ENCODE measurements around the gene CLGN.
"Not testable (repeated sequence)": the region's sequence is repeated elsewhere in the genome, so short reads cannot be mapped to it uniquely, and the experiment has no call there.

CLGN gene

GRCh38 chr4:140427106-140427918 is at the start of gene CLGN:
Gene CLGN, minus strand, starts transcription at chr4:140427648. Its CDS starts 14,570 bp downstream, at chr4:140413078.
- in situ Hi-C loops (cut with HindIII; ENCODE audit: low sequenced_read_pairs): no loop called here

- in situ Hi-C loops (cut with HindIII; ENCODE audit: low sequenced_read_pairs): no loop called here
These were observed 44.7 kb upstream of the CLGN start for GRCh38 chr4:140472156-140472555.

GRCh38 chr4:140469791-140470733 is 42.6 kb upstream of the CLGN start:
- in situ Hi-C loops (cut with HindIII; ENCODE audit: low sequenced_read_pairs): no loop called here

GRCh38 chr4:140466146-140466545 is 38.7 kb upstream of the CLGN start:
- in situ Hi-C loops (cut with HindIII; ENCODE audit: low sequenced_read_pairs): no loop called here

- in situ Hi-C loops (cut with HindIII; ENCODE audit: low sequenced_read_pairs): no loop called here
These were observed 36.2 kb upstream of the CLGN start for GRCh38 chr4:140463614-140464013.

- in situ Hi-C loops (cut with HindIII; ENCODE audit: low sequenced_read_pairs): no loop called here
These were observed 35.7 kb upstream of the CLGN start for GRCh38 chr4:140463182-140463581.

- in situ Hi-C loops (cut with HindIII; ENCODE audit: low sequenced_read_pairs): no loop called here
These were observed 22.9 kb upstream of the CLGN start for GRCh38 chr4:140450352-140450751.

- in situ Hi-C loops (cut with HindIII; ENCODE audit: low sequenced_read_pairs): no loop called here
These were observed 21.4 kb upstream of the CLGN start for GRCh38 chr4:140448830-140449229.

GRCh38 chr4:140448162-140448561 is 20.7 kb upstream of the CLGN start:
- in situ Hi-C loops (cut with HindIII; ENCODE audit: low sequenced_read_pairs): no loop called here

GRCh38 chr4:140444347-140444746 is 16.9 kb upstream of the CLGN start:
- in situ Hi-C loops (cut with HindIII; ENCODE audit: low sequenced_read_pairs): not testable (repeated sequence)

- in situ Hi-C loops (cut with HindIII; ENCODE audit: low sequenced_read_pairs): loop anchor here (5.0 kb wide), 1 partner anchor 72 kb away; no protein-coding TSS in a partner anchor
These were observed 12.2 kb upstream of the CLGN start for GRCh38 chr4:140439644-140440142.

- in situ Hi-C loops (cut with HindIII; ENCODE audit: low sequenced_read_pairs): no loop called here
These were observed 547 bp upstream of the CLGN start for GRCh38 chr4:140427919-140428471.

GRCh38 chr4:140426610-140427105 is 790 bp downstream of the CLGN start:
- in situ Hi-C loops (cut with HindIII; ENCODE audit: low sequenced_read_pairs): no loop called here

- in situ Hi-C loops (cut with HindIII; ENCODE audit: low sequenced_read_pairs): no loop called here
These were observed 4.3 kb downstream of the CLGN start for GRCh38 chr4:140423106-140423505.

GRCh38 chr4:140413130-140413969 is 14.1 kb downstream of the CLGN start:
- in situ Hi-C loops (cut with HindIII; ENCODE audit: low sequenced_read_pairs): not testable (repeated sequence)

GRCh38 chr4:140408974-140409373 is 18.5 kb downstream of the CLGN start:
- in situ Hi-C loops (cut with HindIII; ENCODE audit: low sequenced_read_pairs): no loop called here

- in situ Hi-C loops (cut with HindIII; ENCODE audit: low sequenced_read_pairs): no loop called here
These were observed 21.2 kb downstream of the CLGN start for GRCh38 chr4:140406292-140406691.

GRCh38 chr4:140400111-140400510 is 27.3 kb downstream of the CLGN start:
- in situ Hi-C loops (cut with HindIII; ENCODE audit: low sequenced_read_pairs): no loop called here

GRCh38 chr4:140395668-140396067 is 31.8 kb downstream of the CLGN start:
- in situ Hi-C loops (cut with HindIII; ENCODE audit: low sequenced_read_pairs): no loop called here

- in situ Hi-C loops (cut with HindIII; ENCODE audit: low sequenced_read_pairs): no loop called here
These were observed 39.4 kb downstream of the CLGN start for GRCh38 chr4:140388015-140388414.
